D341Med (cell line): ENCODE measurements around the gene CFAP100.

ENCODE experiments used
- DNase-seq: peaks from one replicate; pipeline ENCODE4 v3.0.0; 2012; ENCODE audit warnings: low spot score

Gene CFAP100

GRCh38 chr3:126463521-126463920 lies 68.8 kb downstream of the CFAP100 start:
- DNase-seq = no peak

DNA sequence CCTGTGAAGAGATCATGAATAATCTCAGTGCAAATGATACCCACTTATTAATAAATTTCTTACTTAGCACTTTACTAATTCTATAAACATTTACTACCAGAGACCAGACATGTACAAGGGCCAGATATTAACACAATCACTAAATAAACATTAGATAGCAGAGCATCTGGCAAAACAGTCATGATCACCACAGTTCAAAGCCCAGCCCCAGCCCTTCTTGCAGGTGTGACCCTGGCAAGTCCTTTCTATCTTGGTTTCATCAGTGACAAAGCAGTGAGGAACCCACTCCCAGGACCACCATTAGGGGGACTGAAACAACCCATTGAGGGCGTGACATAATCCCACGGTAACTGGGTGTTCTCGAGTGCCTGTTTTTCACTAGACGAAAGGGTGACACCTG lies 69.4 kb downstream of the CFAP100 start:
- DNase-seq = no peak

GRCh38 chr3:126464494-126464893 lies 69.8 kb downstream of the CFAP100 start:
- no peak for DNase-seq

GRCh38 chr3:126464997-126465396 lies 70.3 kb downstream of the CFAP100 start:
- no peak for DNase-seq

DNA sequence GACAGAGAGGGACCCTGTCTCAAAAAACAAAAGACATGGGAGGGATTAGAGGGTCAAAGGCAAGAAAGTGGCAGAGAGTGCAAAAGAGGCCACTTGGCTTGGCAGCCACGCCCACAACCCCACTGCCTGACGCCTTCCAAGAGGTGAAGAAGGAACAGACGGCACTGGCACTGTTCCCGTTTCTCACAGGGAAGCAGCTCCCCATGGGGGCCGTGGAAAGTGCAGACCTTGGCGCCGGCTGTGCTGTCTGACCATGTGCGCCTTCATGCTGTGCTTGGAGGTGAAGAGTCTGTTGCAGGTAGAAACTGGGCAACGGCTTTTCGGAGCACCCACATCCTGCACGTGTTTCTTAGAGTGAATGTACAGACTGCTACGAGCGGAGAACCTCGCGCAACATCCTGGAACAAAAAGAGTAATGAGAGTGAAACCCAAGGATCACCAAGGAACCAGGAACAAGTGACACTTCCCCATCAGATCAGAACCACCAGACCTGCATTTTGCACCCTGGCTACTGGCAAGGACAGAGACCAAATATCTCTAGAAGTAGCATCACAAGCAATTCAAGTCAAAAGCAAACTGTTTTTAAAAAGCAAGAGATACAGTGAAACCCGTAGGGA lies 71.3 kb downstream of the CFAP100 start:
- peak; percentile 72 for DNase-seq

- no peak for DNase-seq
Measured at GRCh38 chr3:126466886-126467610, 72.3 kb downstream of the CFAP100 start.

DNA sequence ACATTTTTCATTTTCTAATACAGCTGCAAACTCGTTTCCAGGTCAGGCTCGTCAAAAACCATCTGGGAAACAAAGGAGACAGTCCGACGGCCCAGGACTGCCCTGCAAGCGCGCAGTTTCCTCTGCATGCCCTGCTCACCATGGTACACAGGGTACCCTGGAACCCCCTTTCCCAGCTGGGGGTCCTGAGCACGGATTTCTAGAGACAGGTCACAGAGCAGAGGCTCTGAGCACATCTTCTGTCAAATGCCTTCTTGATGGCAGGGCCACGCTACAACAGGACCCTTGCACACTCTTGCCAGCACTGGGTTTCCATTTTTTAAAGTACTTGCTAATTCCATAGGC lies 72.9 kb downstream of the CFAP100 start:
- DNase-seq = no peak

- no peak for DNase-seq
Measured at GRCh38 chr3:126468028-126468891, 73.6 kb downstream of the CFAP100 start.

- DNase-seq = no peak
Measured at GRCh38 chr3:126469479-126469878, 74.8 kb downstream of the CFAP100 start.

DNA sequence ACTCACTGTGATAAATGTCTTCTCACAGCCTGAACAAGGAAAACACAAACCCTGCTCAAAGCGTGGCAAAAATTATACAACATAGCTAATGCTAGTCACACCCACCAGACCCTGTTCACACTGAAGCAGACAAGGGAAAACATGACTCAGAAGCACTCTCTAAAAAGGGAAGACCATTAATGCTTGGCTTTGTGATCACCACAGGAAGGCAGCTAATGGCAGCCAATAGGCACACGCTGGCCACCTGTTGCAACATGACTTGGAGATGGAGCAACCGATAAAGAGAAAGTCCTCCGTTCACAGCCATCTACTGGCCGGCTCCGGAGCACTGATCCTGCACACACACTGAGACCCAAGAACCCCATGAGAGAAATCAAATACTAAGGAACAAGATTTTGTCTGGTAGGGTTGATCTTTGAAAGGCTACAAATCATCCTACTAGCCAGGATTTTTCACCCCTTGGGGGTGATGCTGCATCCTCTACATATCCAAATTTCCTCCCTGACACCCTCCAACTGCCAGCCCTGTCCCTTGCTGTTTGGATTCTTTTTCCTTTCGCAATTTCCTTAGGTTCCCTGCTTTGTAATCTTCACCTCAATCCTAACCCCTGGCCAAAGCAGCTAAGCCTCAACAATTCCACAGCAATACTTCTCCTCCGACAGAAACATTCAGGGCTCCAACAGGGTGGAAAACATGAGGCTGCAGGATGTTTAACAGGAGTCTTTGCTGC lies 77.7 kb downstream of the CFAP100 start:
- no peak for DNase-seq

DNA sequence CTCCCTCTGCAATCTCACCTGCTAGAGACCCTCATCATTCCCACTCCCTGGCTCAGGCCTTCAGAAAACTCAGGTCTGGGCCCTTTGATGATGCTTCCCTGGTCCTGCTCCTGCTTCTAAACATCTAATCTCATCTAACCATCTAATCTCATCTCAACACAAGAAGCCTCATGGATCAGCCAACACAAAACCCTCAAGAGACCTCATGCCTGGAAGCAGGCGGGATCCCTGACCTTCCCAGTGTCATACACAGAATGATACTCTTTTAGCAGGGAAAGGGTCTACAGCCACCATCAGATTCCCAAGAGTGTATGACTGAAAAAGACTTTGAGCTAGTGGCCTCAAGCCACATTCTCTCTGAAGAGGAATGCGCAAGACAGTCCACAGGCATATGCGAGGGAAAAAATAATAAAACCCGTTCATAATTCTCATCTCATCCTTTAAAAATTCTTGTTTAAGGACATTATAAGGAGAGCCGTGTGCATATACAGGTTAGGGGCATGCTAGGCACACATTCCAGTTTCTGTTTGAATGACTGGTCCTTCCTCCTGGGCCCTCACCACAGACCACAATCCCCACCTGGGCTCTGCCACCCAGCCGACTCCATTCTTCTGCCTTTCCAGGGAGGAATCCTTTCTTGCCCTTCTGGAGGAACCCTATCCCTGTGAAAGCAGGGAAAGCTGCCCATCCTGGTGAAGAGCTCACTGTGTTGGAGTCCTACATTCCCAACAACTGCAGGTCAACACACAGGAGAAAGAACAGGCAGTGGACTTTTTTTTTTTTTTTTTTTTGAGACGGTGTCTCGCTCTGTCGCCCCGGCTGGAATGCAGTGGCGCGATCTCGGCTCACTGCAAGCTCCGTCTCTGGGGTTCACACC lies 78.8 kb downstream of the CFAP100 start:
- no peak for DNase-seq

GRCh38 chr3:126474498-126475412 lies 80.0 kb downstream of the CFAP100 start:
- peak; percentile 60 for DNase-seq

DNA sequence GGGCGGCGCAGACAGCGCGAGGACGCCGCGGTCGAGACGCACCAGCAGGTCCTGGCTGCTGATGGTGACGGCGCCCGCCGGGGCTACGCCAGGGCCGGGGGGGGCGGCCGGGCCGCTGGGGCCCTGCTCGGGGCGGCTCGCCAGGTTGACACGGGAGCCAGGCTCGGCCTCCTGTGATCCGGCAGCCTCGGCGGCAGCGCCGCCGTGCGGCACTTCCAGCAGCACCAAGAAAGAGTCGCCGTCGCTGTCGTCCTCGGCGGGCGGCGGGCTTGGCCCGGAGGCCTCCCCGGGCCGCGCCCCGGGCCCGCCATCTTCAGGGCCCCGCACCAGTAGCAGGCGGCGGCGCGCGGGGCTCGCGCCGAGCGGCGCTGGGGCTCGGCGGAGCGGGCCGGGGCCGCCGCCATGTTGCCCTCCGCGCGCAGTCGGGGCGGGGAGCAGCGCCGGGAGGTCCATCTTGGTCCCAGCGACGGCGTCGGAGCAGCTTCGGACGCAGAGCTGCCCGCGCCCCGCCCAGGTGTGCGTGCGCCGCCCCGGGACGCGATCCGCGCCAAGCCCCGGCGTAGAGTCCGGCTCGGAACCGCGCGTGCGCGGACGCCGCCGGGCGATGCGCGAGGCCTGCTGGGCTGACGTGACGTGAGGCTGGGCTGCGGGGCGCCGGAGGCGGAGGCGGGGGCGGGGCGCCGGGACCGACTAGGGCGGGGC lies 80.9 kb downstream of the CFAP100 start, which contains the start of gene ZXDC:
Gene ZXDC (minus strand): TSS at position 479 of the 702 bp plus-strand sequence. CDS start 26 bp downstream, at position 453.
- DNase-seq = peak; percentile 100

DNA sequence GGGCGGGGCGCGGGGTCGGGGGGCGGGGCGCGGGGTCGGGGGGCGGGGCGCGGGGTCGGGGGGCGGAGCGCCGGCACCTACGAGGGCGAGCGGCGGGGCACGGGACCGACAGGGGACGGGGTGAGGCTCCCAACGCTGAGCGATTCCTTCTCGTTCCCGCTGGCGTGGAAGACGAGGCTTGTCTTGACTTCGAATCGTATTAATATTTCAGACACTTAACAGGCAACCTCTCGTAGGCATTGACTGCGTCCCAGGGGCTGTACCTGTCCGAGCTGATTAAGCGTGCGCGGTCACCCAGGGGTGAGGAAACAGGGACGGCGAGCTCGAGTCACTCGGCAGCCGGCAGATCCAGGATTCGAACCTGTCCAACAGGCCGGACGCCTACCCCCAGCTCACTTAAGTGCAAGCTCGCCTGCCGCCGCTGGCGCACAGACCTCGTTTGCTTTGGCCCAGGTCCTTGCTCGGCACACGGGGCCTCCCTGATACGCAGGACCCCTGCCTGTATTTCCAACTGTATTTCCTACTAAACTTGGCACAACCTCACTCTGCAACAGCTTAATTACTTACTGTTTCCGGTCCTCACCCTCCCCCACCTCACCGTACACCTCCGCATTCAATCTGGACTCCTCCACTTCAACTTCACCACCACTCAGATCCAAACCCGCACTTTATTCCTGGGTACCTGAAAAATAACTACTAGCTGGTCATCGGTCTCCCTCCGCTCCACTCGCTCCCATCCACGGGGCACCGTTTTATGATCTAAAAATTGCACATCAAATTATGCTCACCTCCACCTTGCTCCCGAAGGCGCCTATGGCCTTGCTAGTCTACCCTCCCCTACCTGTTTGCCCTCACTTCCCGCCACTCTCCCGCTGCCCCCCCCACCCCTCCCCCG lies 81.7 kb downstream of the CFAP100 start:
- peak; percentile 60 for DNase-seq

- no peak for DNase-seq
Measured at GRCh38 chr3:126477061-126477380, 82.3 kb downstream of the CFAP100 start.

GRCh38 chr3:126478581-126479310 lies 84.0 kb downstream of the CFAP100 start:
- DNase-seq = no peak

DNA sequence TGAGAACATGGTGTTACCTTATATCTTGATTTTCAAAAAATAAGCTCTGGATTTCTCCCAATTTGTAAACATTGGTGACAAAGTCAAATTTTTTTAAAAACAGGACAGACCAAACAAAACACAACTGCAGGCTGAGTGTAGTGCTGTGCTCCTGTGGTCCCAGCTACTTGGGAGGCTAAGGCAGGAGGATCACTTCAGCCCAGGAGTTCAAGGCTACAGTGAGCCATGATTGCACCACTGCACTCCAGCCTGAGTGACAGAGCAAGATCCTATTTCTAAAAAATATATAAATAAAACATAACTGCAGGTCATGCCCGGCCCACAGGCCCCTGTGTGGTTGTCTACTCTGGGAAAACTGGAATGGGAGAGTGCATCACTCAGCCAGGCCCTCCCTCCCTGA lies 84.9 kb downstream of the CFAP100 start:
- DNase-seq = no peak

GRCh38 chr3:126480206-126480605 lies 85.5 kb downstream of the CFAP100 start:
- no peak for DNase-seq
